HFFc6 (cell line): ENCODE measurements around the gene SNRNP48. TPM values are rescaled to one million over a fixed set of nuclear protein-coding genes. Genes with fewer than 3 reads are reported as not detected.
A peak's percentile ranks its signal among the peaks of the same experiment; 100 is the strongest.

ENCODE experiments used
- DNase-seq: peaks from one replicate; pipeline ENCODE4 v3.0.0-alpha.2; 2018
- H3K27ac Mint-ChIP-seq: 2 replicates; pipeline ENCODE4 v1.8.0; 2020; ENCODE audit warnings: mild to moderate bottlenecking, mixed read lengths
- H3K27me3 Mint-ChIP-seq: 2 replicates; pipeline ENCODE4 v1.8.0; 2021; ENCODE audit warnings: mild to moderate bottlenecking, moderate library complexity, mixed read lengths; ENCODE audit not compliant: insufficient read depth
- H3K36me3 Mint-ChIP-seq: 2 replicates; pipeline ENCODE4 v1.8.0; 2021; ENCODE audit warnings: low read depth, mixed read lengths
- H3K4me1 Mint-ChIP-seq: 2 replicates; pipeline ENCODE4 v1.8.0; 2020; ENCODE audit warnings: low read depth, mixed read lengths
- H3K4me3 Mint-ChIP-seq: 2 replicates; pipeline ENCODE4 v1.8.0; 2020; ENCODE audit warnings: mild to moderate bottlenecking, moderate library complexity, mixed read lengths
- H3K9me3 Mint-ChIP-seq: 2 replicates; pipeline ENCODE4 v1.8.0; 2020; ENCODE audit warnings: mild to moderate bottlenecking, mixed read lengths
- CTCF ChIP-seq: fragments of 200-600 bp; sonication (generic); IDR thresholded peaks from 2 replicates; pipeline ENCODE4 v1.5.0; 2021; ENCODE audit warnings: antibody characterized with exemption, mild to moderate bottlenecking
- total RNA-seq, 6 experiments: library from RNA; stranded (reverse); fragmentation: NEBNext Ultra II Directional; extraction: Animal tissue kit (Norgen Biotek cat#: 25700); gene quantifications; 2 replicates in 1 of 6; 3 replicates in 5 of 6; pipeline ENCODE4 v1.2.3, GENCODE V29; 2021

The SNRNP48 gene
- total RNA-seq, 6 experiments from 2014 or later: 9.7 to 12.9 (median 11.9) TPM

- H3K27ac Mint-ChIP-seq: no peak overlapping the region
- H3K36me3 Mint-ChIP-seq: peaks cover 4% of the 10 kb centered on the region
- DNase-seq: no peak
- H3K4me1 Mint-ChIP-seq: peaks cover 79% of the 10 kb centered on the region
- no peak for TF ChIP-seq CTCF
- no peaks in the 10 kb centered on the region; the same call in 1 of the 2 replicates for H3K27me3 Mint-ChIP-seq
- H3K4me3 Mint-ChIP-seq: no peak overlapping the region
- H3K9me3 Mint-ChIP-seq: no peaks in the 10 kb centered on the region
Measured at GRCh38 chr6:7642791-7643190, 52.8 kb downstream of the SNRNP48 start.

GRCh38 chr6:7644417-7644816 lies 54.4 kb downstream of the SNRNP48 start:
- no peak overlapping the region for H3K27ac Mint-ChIP-seq
- no peak overlapping the region for H3K4me3 Mint-ChIP-seq
- H3K4me1 Mint-ChIP-seq: peaks cover 77% of the 10 kb centered on the region
- DNase-seq: no peak
- no peaks in the 10 kb centered on the region for H3K9me3 Mint-ChIP-seq
- peaks cover 4% of the 10 kb centered on the region for H3K36me3 Mint-ChIP-seq
- no peaks in the 10 kb centered on the region; the same call in 1 of the 2 replicates for H3K27me3 Mint-ChIP-seq
- no peak for TF ChIP-seq CTCF

- H3K27ac Mint-ChIP-seq: peak overlapping the region; percentile 44; the same call in 1 of the 2 replicates
- TF ChIP-seq CTCF: no peak
- H3K9me3 Mint-ChIP-seq: no peaks in the 10 kb centered on the region
- peaks cover 72% of the 10 kb centered on the region for H3K4me1 Mint-ChIP-seq
- DNase-seq: peak; percentile 53
- no peaks in the 10 kb centered on the region; the same call in 1 of the 2 replicates for H3K27me3 Mint-ChIP-seq
- no peaks in the 10 kb centered on the region for H3K36me3 Mint-ChIP-seq
- H3K4me3 Mint-ChIP-seq: no peak overlapping the region
Measured at GRCh38 chr6:7646394-7646793, 56.4 kb downstream of the SNRNP48 start.

- DNase-seq: no peak
- no peaks in the 10 kb centered on the region for H3K36me3 Mint-ChIP-seq
- no peaks in the 10 kb centered on the region for H3K9me3 Mint-ChIP-seq
- peaks cover 1% of the 10 kb centered on the region for H3K27me3 Mint-ChIP-seq
- peaks cover 66% of the 10 kb centered on the region for H3K4me1 Mint-ChIP-seq
- TF ChIP-seq CTCF: no peak
- H3K4me3 Mint-ChIP-seq: no peak overlapping the region
- H3K27ac Mint-ChIP-seq: no peak overlapping the region
Measured at GRCh38 chr6:7647504-7647903, 57.5 kb downstream of the SNRNP48 start.

GRCh38 chr6:7649037-7649810 lies 59.2 kb downstream of the SNRNP48 start:
- H3K9me3 Mint-ChIP-seq: no peaks in the 10 kb centered on the region
- no peak overlapping the region for H3K27ac Mint-ChIP-seq
- TF ChIP-seq CTCF: no peak
- peaks cover 5% of the 10 kb centered on the region; the same call in 1 of the 2 replicates for H3K27me3 Mint-ChIP-seq
- H3K36me3 Mint-ChIP-seq: no peaks in the 10 kb centered on the region
- peak overlapping the region; percentile 16; the same call in 1 of the 2 replicates for H3K4me3 Mint-ChIP-seq
- peaks cover 62% of the 10 kb centered on the region for H3K4me1 Mint-ChIP-seq
- DNase-seq: no peak
